Measurements from ENCODE around the gene CDH24. TPM values are rescaled to one million over a fixed set of nuclear protein-coding genes. Genes with fewer than 3 reads are reported as not detected.

CDH24 gene
- polyA plus RNA-seq, 3 donors = 0.13 to 0.14 TPM; not detected in 1

GRCh38 chr14:23043145-23043544 is 14.2 kb downstream of the CDH24 start:
- Mint-ChIP-seq H3K36me3 (no peaks in the 10 kb centered on the region), H3K9me3 (peaks cover 0 to 4% (median 0%) of the 10 kb centered on the region in 7 donors), H3K4me1 (peaks cover 8% of the 10 kb centered on the region), H3K4me3 (no peak overlapping the region), H3K27me3 (ENCODE audit: low read depth in 3 of 3) (peaks cover 8 to 15% (median 12%) of the 10 kb centered on the region in 3 donors), H3K27ac (no peak overlapping the region)
- no peak overlapping the region for H3K4me3 ChIP-seq (replicated peaks in 1 of 3; ENCODE audit: low read depth in 2 of 3, low read length in 3 of 3)
- no peak overlapping the region for H3K27ac ChIP-seq (ENCODE audit: low read depth in 1 of 2, low read length in 2 of 2)
- WGBS (ENCODE audit: insufficient coverage) = 96% methylated on average over 4 of the region's 6 CpGs
- no peaks in the 10 kb centered on the region for H4K20me1 ChIP-seq (ENCODE audit: insufficient read depth, low read length)
- no peaks in the 10 kb centered on the region for H3K9me3 ChIP-seq (replicated peaks in 1 of 2; ENCODE audit: control insufficient read depth in 1 of 2, insufficient read depth in 1 of 2, low read length in 2 of 2)
- H3K36me3 ChIP-seq (replicated peaks in 1 of 2; ENCODE audit: control insufficient read depth in 1 of 2, insufficient read depth in 2 of 2, low read length in 2 of 2) = no peaks in the 10 kb centered on the region
- no peak overlapping the region for H2AFZ ChIP-seq (ENCODE audit: insufficient read depth, low read depth, low read length, poor library complexity, severe bottlenecking)
- H3K4me2 ChIP-seq (replicated peaks; ENCODE audit: extremely low read depth, low read length, poor library complexity, severe bottlenecking) = no peak overlapping the region
- H3K27me3 ChIP-seq (ENCODE audit: control insufficient read depth in 2 of 2, insufficient read depth in 2 of 2, low read length in 2 of 2) = no peaks in the 10 kb centered on the region
- no peak for DNase-seq
- intact Hi-C loops (cut with micrococcal nuclease) = no loop called here
- H3K79me2 ChIP-seq (ENCODE audit: insufficient read depth, low read length) = no peaks in the 10 kb centered on the region
- no peak for TF ChIP-seq CTCF (IDR thresholded peaks at IDR 0.05)
- H3K4me1 ChIP-seq (ENCODE audit: control insufficient read depth in 1 of 2, insufficient read depth in 2 of 2, low read length in 2 of 2) = no peaks in the 10 kb centered on the region
- no peak overlapping the region for H3K9ac ChIP-seq (ENCODE audit: insufficient read depth, low read length, poor library complexity, severe bottlenecking)

DNA sequence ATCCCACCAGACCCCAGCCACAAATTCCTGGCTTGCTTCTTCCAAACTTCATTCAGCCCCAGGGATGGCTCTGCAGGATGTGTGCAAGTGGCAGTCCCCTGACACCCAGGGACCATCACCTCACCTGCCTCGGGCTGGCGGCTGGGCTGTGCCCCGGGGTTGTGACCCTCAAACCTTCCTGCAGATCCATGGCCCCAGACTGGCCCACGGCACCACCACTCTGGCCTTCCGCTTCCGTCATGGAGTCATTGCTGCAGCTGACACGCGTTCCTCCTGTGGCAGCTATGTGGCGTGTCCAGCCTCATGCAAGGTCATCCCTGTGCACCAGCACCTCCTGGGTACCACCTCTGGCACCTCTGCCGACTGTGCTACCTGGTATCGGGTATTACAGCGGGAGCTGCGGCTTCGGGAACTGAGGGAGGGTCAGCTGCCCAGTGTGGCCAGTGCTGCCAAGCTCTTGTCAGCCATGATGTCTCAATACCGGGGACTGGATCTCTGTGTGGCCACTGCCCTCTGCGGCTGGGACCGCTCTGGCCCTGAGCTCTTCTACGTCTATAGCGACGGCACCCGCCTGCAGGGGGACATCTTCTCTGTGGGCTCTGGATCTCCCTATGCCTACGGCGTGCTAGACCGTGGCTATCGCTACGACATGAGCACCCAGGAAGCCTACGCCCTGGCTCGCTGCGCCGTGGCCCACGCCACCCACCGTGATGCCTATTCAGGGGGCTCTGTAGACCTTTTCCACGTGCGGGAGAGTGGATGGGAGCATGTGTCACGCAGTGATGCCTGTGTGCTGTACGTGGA is 15.0 kb downstream of the CDH24 start, which contains the start of gene PSMB11:
Gene PSMB11, plus strand, starts transcription at position 51 of the 804 bp plus-strand sequence. Its CDS starts 14 bp downstream, at position 65.
- peaks cover 5 to 12% (median 11%) of the 10 kb centered on the region in 3 donors for H3K27me3 Mint-ChIP-seq (ENCODE audit: low read depth in 3 of 3)
- Histone ChIP-seq H3K79me2 (ENCODE audit: insufficient read depth, low read length) (no peaks in the 10 kb centered on the region), H3K27me3 (ENCODE audit: control insufficient read depth in 2 of 2, insufficient read depth in 2 of 2, low read length in 2 of 2) (no peaks in the 10 kb centered on the region), H3K9ac (ENCODE audit: insufficient read depth, low read length, poor library complexity, severe bottlenecking) (no peak within 1 kb of the TSS), H3K4me3 (replicated peaks in 1 of 3; ENCODE audit: low read depth in 2 of 3, low read length in 3 of 3) (no peak within 1 kb of the TSS), H4K20me1 (ENCODE audit: insufficient read depth, low read length) (no peaks in the 10 kb centered on the region), H3K4me1 (ENCODE audit: control insufficient read depth in 1 of 2, insufficient read depth in 2 of 2, low read length in 2 of 2) (no peaks in the 10 kb centered on the region), H2AFZ (ENCODE audit: insufficient read depth, low read depth, low read length, poor library complexity, severe bottlenecking) (no peak within 1 kb of the TSS), H3K9me3 (replicated peaks in 1 of 2; ENCODE audit: control insufficient read depth in 1 of 2, insufficient read depth in 1 of 2, low read length in 2 of 2) (no peaks in the 10 kb centered on the region), H3K36me3 (replicated peaks in 1 of 2; ENCODE audit: control insufficient read depth in 1 of 2, insufficient read depth in 2 of 2, low read length in 2 of 2) (no peaks in the 10 kb centered on the region), H3K4me2 (replicated peaks; ENCODE audit: extremely low read depth, low read length, poor library complexity, severe bottlenecking) (no peak within 1 kb of the TSS), H3K27ac (ENCODE audit: low read depth in 1 of 2, low read length in 2 of 2) (no peak within 1 kb of the TSS)
- no peaks in the 10 kb centered on the region for H3K36me3 Mint-ChIP-seq
- DNase-seq = no peak
- 94% methylated on average over 36 of the region's 36 CpGs for WGBS (ENCODE audit: insufficient coverage)
- peaks cover 0 to 4% (median 0%) of the 10 kb centered on the region in 7 donors for H3K9me3 Mint-ChIP-seq
- H3K27ac Mint-ChIP-seq = peak within 1 kb of the TSS in 2 of 7 donors; percentile 18 to 26
- TF ChIP-seq CTCF (IDR thresholded peaks at IDR 0.05) = no peak
- intact Hi-C loops (cut with micrococcal nuclease) = no loop called here
- peaks cover 8% of the 10 kb centered on the region for H3K4me1 Mint-ChIP-seq
- H3K4me3 Mint-ChIP-seq = no peak within 1 kb of the TSS

Data from CD14-positive monocyte (primary cell).